HEK293 (cell line): ENCODE results near the gene FGR.

Experiments used
- CTCF ChIA-PET: fragments of 350-600 bp; formaldehyde crosslinking; extraction: SDS; loops from one replicate; lab custom pipeline; 2021; ENCODE audit warnings: antibody characterized with exemption; lab: Yijun Ruan, JAX
- POLR2A ChIA-PET: fragments of 300-600 bp; formaldehyde crosslinking; extraction: SDS; loops from one replicate; lab custom pipeline; 2020; ENCODE audit warnings: antibody characterized with exemption, inconsistent platforms; lab: Yijun Ruan, JAX
- H3K27ac ChIP-seq: fragments of 200-500 bp; sonication (Bioruptor generic); 2 replicates; pipeline ENCODE4 v1.5.1; 2014; ENCODE audit warnings: low read depth, low read length, control low read depth, inconsistent platforms; ENCODE audit errors: extremely low read depth
- H3K36me3 ChIP-seq, 2 experiments: fragments of 200-500 bp in 1 of 2; sonication (Bioruptor generic) in 1 of 2; 1 replicate in 1 of 2; 2 replicates in 1 of 2; pipeline ENCODE4 v1.5.1; 2014 to 2017; ENCODE audit warnings: inconsistent platforms in 2 of 2, low read length in 2 of 2; ENCODE audit not compliant: control insufficient read depth in 2 of 2, insufficient read depth in 1 of 2
- H3K4me1 ChIP-seq: fragments of 200-500 bp; sonication (Bioruptor generic); 2 replicates; pipeline ENCODE4 v1.5.1; 2014; ENCODE audit warnings: mild to moderate bottlenecking, low read length, inconsistent platforms; ENCODE audit not compliant: control insufficient read depth, insufficient read depth
- H3K4me3 ChIP-seq: 2 replicates; pipeline ENCODE4 v1.5.1; 2011; ENCODE audit warnings: low read depth, mild to moderate bottlenecking, control low read depth, low read length, moderate library complexity
- H3K9me3 ChIP-seq: fragments of 200-500 bp; sonication (Bioruptor generic); 2 replicates; pipeline ENCODE4 v1.5.1; 2014; ENCODE audit warnings: low read depth, low read length, inconsistent platforms; ENCODE audit not compliant: control insufficient read depth, insufficient read depth
- CTCF ChIP-seq: fragments of 450-650 bp; formaldehyde crosslinking; IDR thresholded peaks from 2 replicates; pipeline ENCODE4 v1.5.1; 2016; ENCODE audit warnings: missing biosample characterization, missing genetic modification characterization
- GLIS1 ChIP-seq: fragments of 450-650 bp; formaldehyde crosslinking; IDR thresholded peaks from 2 replicates; pipeline ENCODE4 v1.5.1; 2016; ENCODE audit warnings: missing biosample characterization, missing genetic modification characterization
- HOXA7 ChIP-seq: sonication (generic); formaldehyde crosslinking; IDR thresholded peaks from 2 replicates; pipeline ENCODE4 v1.8.1; 2022; ENCODE audit warnings: missing genetic modification reagents, borderline replicate concordance
- KLF7 ChIP-seq: fragments of 450-650 bp; formaldehyde crosslinking; IDR thresholded peaks from 2 replicates; pipeline ENCODE4 v1.5.1; 2016; ENCODE audit warnings: missing biosample characterization, missing genetic modification characterization, borderline replicate concordance
- SP2 ChIP-seq: fragments of 450-650 bp; formaldehyde crosslinking; IDR thresholded peaks from 2 replicates; pipeline ENCODE4 v1.5.1; 2016; ENCODE audit warnings: missing biosample characterization, missing genetic modification characterization
- SP3 ChIP-seq: fragments of 450-650 bp; formaldehyde crosslinking; IDR thresholded peaks from 2 replicates; pipeline ENCODE4 v1.5.1; 2016; ENCODE audit warnings: missing biosample characterization, missing genetic modification characterization
- ZBTB21 ChIP-seq: fragments of 450-650 bp; formaldehyde crosslinking; IDR thresholded peaks from 2 replicates; pipeline ENCODE4 v1.5.1; 2017; ENCODE audit warnings: missing biosample characterization, missing genetic modification characterization
- ZBTB8A ChIP-seq: fragments of 450-650 bp; formaldehyde crosslinking; IDR thresholded peaks from 2 replicates; pipeline ENCODE4 v1.5.1; 2016; ENCODE audit warnings: missing biosample characterization, missing genetic modification characterization
- ZNF274 ChIP-seq, 2 experiments: fragments of 200-500 bp in 1 of 2; fragments of 450-650 bp in 1 of 2; sonication (Bioruptor generic) in 1 of 2; formaldehyde crosslinking in 1 of 2; IDR thresholded peaks; 2 replicates each; pipeline versions ENCODE4 v1.5.1 to v1.6.1; 2014 to 2016; ENCODE audit warnings: borderline replicate concordance in 1 of 2, inconsistent platforms in 1 of 2, low read length in 1 of 2, missing biosample characterization in 1 of 2, missing genetic modification characterization in 1 of 2
- ZNF292 ChIP-seq: fragments of 450-650 bp; formaldehyde crosslinking; IDR thresholded peaks from 2 replicates; pipeline ENCODE4 v1.5.1; 2016; ENCODE audit warnings: low read depth, missing biosample characterization, missing genetic modification characterization, borderline replicate concordance
- ZNF404 ChIP-seq: fragments of 450-650 bp; formaldehyde crosslinking; IDR thresholded peaks from 2 replicates; pipeline ENCODE4 v1.5.1; 2017; ENCODE audit warnings: missing biosample characterization, missing genetic modification characterization
- ZNF416 ChIP-seq: fragments of 450-650 bp; formaldehyde crosslinking; IDR thresholded peaks from 2 replicates; pipeline ENCODE4 v1.5.1; 2016; ENCODE audit warnings: missing biosample characterization, missing genetic modification characterization
- ZNF600 ChIP-seq: fragments of 450-650 bp; formaldehyde crosslinking; IDR thresholded peaks from 2 replicates; pipeline ENCODE4 v1.5.1; 2016; ENCODE audit warnings: missing biosample characterization, missing genetic modification characterization
- ZNF776 ChIP-seq: fragments of 450-650 bp; formaldehyde crosslinking; IDR thresholded peaks from 2 replicates; pipeline ENCODE4 v1.5.0; 2017; ENCODE audit warnings: missing biosample characterization, missing genetic modification characterization, borderline replicate concordance
- ZSCAN23 ChIP-seq: fragments of 450-650 bp; formaldehyde crosslinking; IDR thresholded peaks from 2 replicates; pipeline ENCODE4 v1.5.1; 2016; ENCODE audit warnings: missing biosample characterization, missing genetic modification characterization
- ZXDB ChIP-seq: fragments of 450-650 bp; formaldehyde crosslinking; IDR thresholded peaks from 2 replicates; pipeline ENCODE4 v1.5.1; 2016; ENCODE audit warnings: missing biosample characterization, missing genetic modification characterization
- TF ChIP-seq, protein P1 (sequence below): fragments of 450-650 bp; formaldehyde crosslinking; IDR thresholded peaks from 2 replicates; pipeline ENCODE4 v1.5.1; 2016; ENCODE audit warnings: missing biosample characterization, missing genetic modification characterization
- TF ChIP-seq, protein P2 (sequence below): fragments of 450-650 bp; formaldehyde crosslinking; IDR thresholded peaks from 2 replicates; pipeline ENCODE4 v1.5.1; 2017; ENCODE audit warnings: missing biosample characterization, mild to moderate bottlenecking, missing genetic modification characterization, moderate library complexity
- TF ChIP-seq, protein P3 (sequence below): fragments of 450-650 bp; formaldehyde crosslinking; optimal IDR thresholded peaks from 2 replicates; pipeline ENCODE3; 2016; ENCODE audit warnings: missing biosample characterization, mild to moderate bottlenecking, missing genetic modification characterization

Gene FGR

GRCh38 chr1:27601771-27602461, 33.1 kb downstream of the FGR start (continued):
- no peak for TF ChIP-seq ZNF292
- TF ChIP-seq HOXA7 (CRISPR knock-in tag): no peak
- no peak for TF ChIP-seq ZNF404 (tag by site-specific recombination)
- TF ChIP-seq ZNF274 (IDR thresholded peaks at IDR 0.05; ENCODE audit: low read length): no peak
- TF ChIP-seq ZNF274 (tag by site-specific recombination; IDR thresholded peaks at IDR 0.05; ENCODE audit: borderline replicate concordance): no peak

- ChIA-PET POLR2A (interaction anchor here (0.5 to 4.2 kb wide), 5 partner anchors 25 to 112 kb away, joined by 3 to 21 read pairs (median 5); partner anchors contain the start of gene WASF2), CTCF (interaction anchor here (0.5 to 4.3 kb wide), 12 partner anchors 18 to 244 kb away, joined by 3 to 29 read pairs (median 5); no protein-coding TSS in a partner anchor)
- Histone ChIP-seq H3K4me3 (no peak overlapping the region), H3K27ac (no peak overlapping the region; the same call in 1 of the 2 replicates), H3K9me3 (no peaks in the 10 kb centered on the region), H3K36me3 (no peaks in the 10 kb centered on the region), H3K4me1 (peaks cover 25% of the 10 kb centered on the region)
- no peak for TF ChIP-seq ZXDB (tag by site-specific recombination)
- TF ChIP-seq, protein P1, sequence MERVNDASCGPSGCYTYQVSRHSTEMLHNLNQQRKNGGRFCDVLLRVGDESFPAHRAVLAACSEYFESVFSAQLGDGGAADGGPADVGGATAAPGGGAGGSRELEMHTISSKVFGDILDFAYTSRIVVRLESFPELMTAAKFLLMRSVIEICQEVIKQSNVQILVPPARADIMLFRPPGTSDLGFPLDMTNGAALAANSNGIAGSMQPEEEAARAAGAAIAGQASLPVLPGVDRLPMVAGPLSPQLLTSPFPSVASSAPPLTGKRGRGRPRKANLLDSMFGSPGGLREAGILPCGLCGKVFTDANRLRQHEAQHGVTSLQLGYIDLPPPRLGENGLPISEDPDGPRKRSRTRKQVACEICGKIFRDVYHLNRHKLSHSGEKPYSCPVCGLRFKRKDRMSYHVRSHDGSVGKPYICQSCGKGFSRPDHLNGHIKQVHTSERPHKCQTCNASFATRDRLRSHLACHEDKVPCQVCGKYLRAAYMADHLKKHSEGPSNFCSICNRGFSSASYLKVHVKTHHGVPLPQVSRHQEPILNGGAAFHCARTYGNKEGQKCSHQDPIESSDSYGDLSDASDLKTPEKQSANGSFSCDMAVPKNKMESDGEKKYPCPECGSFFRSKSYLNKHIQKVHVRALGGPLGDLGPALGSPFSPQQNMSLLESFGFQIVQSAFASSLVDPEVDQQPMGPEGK: peak; percentile 30; the same call in 1 of the 2 replicates
- TF ChIP-seq ZNF776 (tag by site-specific recombination): no peak
- no peak for TF ChIP-seq KLF7 (tag by site-specific recombination)
- TF ChIP-seq ZBTB8A (tag by site-specific recombination): no peak
- no peak for TF ChIP-seq ZNF416 (tag by site-specific recombination)
- TF ChIP-seq, protein P2, sequence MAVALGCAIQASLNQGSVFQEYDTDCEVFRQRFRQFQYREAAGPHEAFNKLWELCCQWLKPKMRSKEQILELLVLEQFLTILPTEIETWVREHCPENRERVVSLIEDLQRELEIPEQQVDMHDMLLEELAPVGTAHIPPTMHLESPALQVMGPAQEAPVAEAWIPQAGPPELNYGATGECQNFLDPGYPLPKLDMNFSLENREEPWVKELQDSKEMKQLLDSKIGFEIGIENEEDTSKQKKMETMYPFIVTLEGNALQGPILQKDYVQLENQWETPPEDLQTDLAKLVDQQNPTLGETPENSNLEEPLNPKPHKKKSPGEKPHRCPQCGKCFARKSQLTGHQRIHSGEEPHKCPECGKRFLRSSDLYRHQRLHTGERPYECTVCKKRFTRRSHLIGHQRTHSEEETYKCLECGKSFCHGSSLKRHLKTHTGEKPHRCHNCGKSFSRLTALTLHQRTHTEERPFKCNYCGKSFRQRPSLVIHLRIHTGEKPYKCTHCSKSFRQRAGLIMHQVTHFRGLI: no peak
- TF ChIP-seq ZSCAN23: no peak
Observed at GRCh38 chr1:27601321-27601770, 33.6 kb downstream of the FGR start.

DNA sequence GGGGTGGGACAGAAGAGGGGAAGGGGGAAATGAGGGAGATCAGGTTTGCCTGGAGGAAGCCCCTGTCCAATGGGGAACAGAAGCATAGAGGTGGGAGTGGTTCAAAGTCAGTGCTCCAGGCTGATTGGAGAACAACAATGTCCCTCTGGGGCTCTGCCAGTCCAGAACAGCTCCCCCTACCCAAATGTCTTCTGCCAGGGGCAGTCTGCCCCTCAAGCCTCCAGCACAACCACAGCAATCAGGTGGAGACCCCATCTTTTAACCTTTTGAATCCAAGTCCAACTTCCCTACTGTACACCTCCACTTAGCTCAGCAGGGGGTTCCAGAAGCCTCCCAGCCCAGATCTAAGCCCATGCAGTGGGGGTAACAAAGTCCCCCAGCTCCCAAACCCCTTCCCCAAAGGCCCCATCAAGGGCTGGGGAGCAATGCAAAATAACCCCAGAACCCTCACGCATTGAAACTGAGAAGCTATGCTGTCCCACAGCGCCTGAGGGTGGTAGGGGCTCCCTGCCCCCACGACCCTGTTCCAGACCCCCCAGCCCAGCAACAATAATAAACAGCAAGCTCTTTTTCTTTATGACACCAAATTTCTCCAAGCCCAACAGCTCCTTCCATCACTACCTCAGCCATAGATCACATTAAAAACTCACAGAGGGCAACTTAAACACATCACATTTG, 34.3 kb downstream of the FGR start:
- Histone ChIP-seq H3K36me3 (peaks cover 0 to 4% of the 10 kb centered on the region in 2 experiments; a peak in 1 of 3 replicates), H3K4me3 (no peak overlapping the region), H3K9me3 (no peaks in the 10 kb centered on the region), H3K27ac (no peak overlapping the region), H3K4me1 (peaks cover 25% of the 10 kb centered on the region)
- ChIA-PET CTCF (interaction anchor here (0.5 to 4.3 kb wide), 14 partner anchors 10 to 1600 kb away, joined by 3 to 29 read pairs (median 4); no protein-coding TSS in a partner anchor), POLR2A (interaction anchor here (0.6 to 4.2 kb wide), 7 partner anchors 24 to 1967 kb away, joined by 3 to 21 read pairs (median 5); partner anchors contain the start of gene WASF2)
- TF ChIP-seq SP2 (tag by site-specific recombination) (peak; percentile 75), ZNF600 (peak; percentile 86), SP3 (tag by site-specific recombination) (0 out of 2 replicates have a peak, but pooled peaks have one; percentile 14), CTCF (tag by site-specific recombination) (peak; percentile 69; the same call in 1 of the 2 replicates), ZBTB21 (tag by site-specific recombination) (no peak), GLIS1 (tag by site-specific recombination) (peak; percentile 76)
- TF ChIP-seq, protein P3, sequence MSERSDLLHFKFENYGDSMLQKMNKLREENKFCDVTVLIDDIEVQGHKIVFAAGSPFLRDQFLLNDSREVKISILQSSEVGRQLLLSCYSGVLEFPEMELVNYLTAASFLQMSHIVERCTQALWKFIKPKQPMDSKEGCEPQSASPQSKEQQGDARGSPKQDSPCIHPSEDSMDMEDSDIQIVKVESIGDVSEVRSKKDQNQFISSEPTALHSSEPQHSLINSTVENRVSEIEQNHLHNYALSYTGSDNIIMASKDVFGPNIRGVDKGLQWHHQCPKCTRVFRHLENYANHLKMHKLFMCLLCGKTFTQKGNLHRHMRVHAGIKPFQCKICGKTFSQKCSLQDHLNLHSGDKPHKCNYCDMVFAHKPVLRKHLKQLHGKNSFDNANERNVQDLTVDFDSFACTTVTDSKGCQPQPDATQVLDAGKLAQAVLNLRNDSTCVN (tag by site-specific recombination): no peak
- TF ChIP-seq, protein P2: peak; percentile 76
- TF ChIP-seq, protein P1: peak; percentile 86
